DND-41 (cell line): Measurements from ENCODE around the gene TEAD1.

ENCODE experiments used
- ATAC-seq: fragments of 200-7000 bp; cut with Tn5 transposase; 3 replicates; pipeline ENCODE4 v1.9.1; 2021; ENCODE audit warnings: low read depth; ENCODE audit not compliant: insufficient read depth
- DNase-seq: peaks from one replicate; pipeline ENCODE4 v3.0.0-alpha.2; 2020
- H2AFZ ChIP-seq: 2 replicates; pipeline ENCODE4 v1.6.0; 2012; ENCODE audit warnings: low read depth, low read length
- H3K27ac ChIP-seq: 2 replicates; pipeline ENCODE4 v1.5.1; 2012; ENCODE audit warnings: low read length, inconsistent platforms
- H3K27me3 ChIP-seq: fragments of 200-600 bp; sonication (generic); 2 replicates; pipeline ENCODE4 v1.6.0; 2012; ENCODE audit warnings: low read length, mild to moderate bottlenecking, inconsistent platforms; ENCODE audit not compliant: insufficient read depth, poor library complexity
- H3K36me3 ChIP-seq: 2 replicates; pipeline ENCODE4 v1.5.1; 2012; ENCODE audit warnings: low read length, inconsistent platforms; ENCODE audit not compliant: insufficient read depth
- H3K4me1 ChIP-seq: 2 replicates; pipeline ENCODE4 v1.5.1; 2012; ENCODE audit warnings: mild to moderate bottlenecking, low read length; ENCODE audit not compliant: insufficient read depth
- H3K4me2 ChIP-seq: 2 replicates; pipeline ENCODE4 v1.6.0; 2012; ENCODE audit warnings: mild to moderate bottlenecking, moderate library complexity, low read length, inconsistent platforms; ENCODE audit not compliant: insufficient read depth
- H3K4me3 ChIP-seq, 2 experiments: fragments of 200-600 bp in 1 of 2; shearing (Covaris generic) in 1 of 2; 2 replicates each; pipeline ENCODE4 v1.5.1; 2012 to 2016; ENCODE audit warnings: inconsistent platforms in 2 of 2, low read length in 2 of 2, mild to moderate bottlenecking in 2 of 2, low read depth in 1 of 2, moderate library complexity in 1 of 2
- H3K79me2 ChIP-seq: 2 replicates; pipeline ENCODE4 v1.6.0; 2012; ENCODE audit warnings: low read length, inconsistent platforms; ENCODE audit not compliant: insufficient read depth
- H3K9ac ChIP-seq: 2 replicates; pipeline ENCODE4 v1.6.0; 2012; ENCODE audit warnings: low read depth, mild to moderate bottlenecking, inconsistent platforms, low read length, moderate library complexity
- H3K9me3 ChIP-seq: 2 replicates; pipeline ENCODE4 v1.5.1; 2012; ENCODE audit warnings: low read length, moderate library complexity, mild to moderate bottlenecking, inconsistent platforms; ENCODE audit not compliant: insufficient read depth, severe bottlenecking
- H4K20me1 ChIP-seq: 2 replicates; pipeline ENCODE4 v1.6.0; 2012; ENCODE audit warnings: low read length; ENCODE audit not compliant: insufficient read depth
- CTCF ChIP-seq: IDR thresholded peaks from 2 replicates; pipeline ENCODE4 v1.5.1; 2012; ENCODE audit warnings: borderline replicate concordance, low read length, moderate library complexity, mild to moderate bottlenecking; ENCODE audit not compliant: poor library complexity, severe bottlenecking; ENCODE audit errors: extremely low read depth
- EZH2 ChIP-seq: IDR thresholded peaks from 3 replicates; pipeline ENCODE4 v1.6.1; 2012; ENCODE audit warnings: borderline replicate concordance, low read depth, mild to moderate bottlenecking, moderate library complexity, low read length, inconsistent platforms; ENCODE audit not compliant: severe bottlenecking

Gene TEAD1

GRCh38 chr11:12857572-12857971 lies 183.4 kb downstream of the TEAD1 start:
- Histone ChIP-seq H4K20me1 (no peaks in the 10 kb centered on the region), H3K4me3 (no peak overlapping the region), H3K79me2 (no peaks in the 10 kb centered on the region), H3K9me3 (no peaks in the 10 kb centered on the region), H2AFZ (no peak overlapping the region), H3K27ac (no peak overlapping the region), H3K36me3 (no peaks in the 10 kb centered on the region), H3K4me2 (no peak overlapping the region), H3K27me3 (no peaks in the 10 kb centered on the region), H3K9ac (no peak overlapping the region), H3K4me1 (no peaks in the 10 kb centered on the region)
- ATAC-seq (no peak), DNase-seq (no peak)
- TF ChIP-seq CTCF: no peak
- TF ChIP-seq EZH2: no peak

- no peak for ATAC-seq
- no peak for DNase-seq
- Histone ChIP-seq H2AFZ (no peak overlapping the region), H3K9me3 (no peaks in the 10 kb centered on the region), H3K9ac (no peak overlapping the region), H3K36me3 (no peaks in the 10 kb centered on the region), H3K4me3 (no peak overlapping the region), H3K4me2 (no peak overlapping the region), H3K27ac (no peak overlapping the region), H3K27me3 (peaks cover 4% of the 10 kb centered on the region), H4K20me1 (no peaks in the 10 kb centered on the region), H3K4me1 (peaks cover 8% of the 10 kb centered on the region), H3K79me2 (no peaks in the 10 kb centered on the region)
- TF ChIP-seq EZH2 (no peak), CTCF (no peak)
Observed at GRCh38 chr11:12859872-12860657, 185.8 kb downstream of the TEAD1 start.

- Histone ChIP-seq H3K4me1 (peaks cover 9% of the 10 kb centered on the region), H3K9me3 (no peaks in the 10 kb centered on the region), H3K79me2 (no peaks in the 10 kb centered on the region), H2AFZ (no peak overlapping the region), H3K27ac (no peak overlapping the region), H3K9ac (no peak overlapping the region), H4K20me1 (no peaks in the 10 kb centered on the region), H3K27me3 (peaks cover 4% of the 10 kb centered on the region), H3K4me3 (no peak overlapping the region), H3K36me3 (no peaks in the 10 kb centered on the region), H3K4me2 (no peak overlapping the region)
- no peak for DNase-seq
- TF ChIP-seq EZH2 (no peak), CTCF (no peak)
- no peak for ATAC-seq
Observed at GRCh38 chr11:12860827-12861226, 186.6 kb downstream of the TEAD1 start.
